Central memory CD8-positive, alpha-beta T cell (primary cell): Measurements from ENCODE around the gene PRKCH.

Source experiments
- ATAC-seq: fragments of 150-1000 bp; cut with Tn5 transposase; replicated peaks from 2 replicates; pipeline ENCODE4 v1.10.0; 2022; ENCODE audit warnings: mild to moderate bottlenecking, moderate FRiP score, moderate number of reproducible peaks; ENCODE audit not compliant: poor library complexity, severe bottlenecking; ENCODE audit errors: extremely low read depth
- DNase-seq, 2 donors: peaks; one replicate each; pipeline ENCODE4 v3.0.0; 2021; ENCODE audit warnings: low spot score in 2 of 2
- H3K27ac Mint-ChIP-seq: one replicate; pipeline ENCODE4 v1.8.0; 2022; ENCODE audit warnings: low read depth, mild to moderate bottlenecking, moderate library complexity, mixed read lengths
- H3K27me3 Mint-ChIP-seq: one replicate; pipeline ENCODE4 v1.8.0; 2022; ENCODE audit warnings: mixed read lengths
- H3K36me3 Mint-ChIP-seq: one replicate; pipeline ENCODE4 v1.8.0; 2022; ENCODE audit warnings: mild to moderate bottlenecking, moderate library complexity, mixed read lengths; ENCODE audit not compliant: insufficient read depth
- H3K4me1 Mint-ChIP-seq: one replicate; pipeline ENCODE4 v1.8.0; 2022; ENCODE audit warnings: mixed read lengths
- H3K4me3 Mint-ChIP-seq: one replicate; pipeline ENCODE4 v1.8.0; 2022; ENCODE audit warnings: mild to moderate bottlenecking, moderate library complexity, mixed read lengths
- H3K9me3 Mint-ChIP-seq: one replicate; pipeline ENCODE4 v1.8.0; 2022; ENCODE audit warnings: mixed read lengths

The PRKCH gene

DNA sequence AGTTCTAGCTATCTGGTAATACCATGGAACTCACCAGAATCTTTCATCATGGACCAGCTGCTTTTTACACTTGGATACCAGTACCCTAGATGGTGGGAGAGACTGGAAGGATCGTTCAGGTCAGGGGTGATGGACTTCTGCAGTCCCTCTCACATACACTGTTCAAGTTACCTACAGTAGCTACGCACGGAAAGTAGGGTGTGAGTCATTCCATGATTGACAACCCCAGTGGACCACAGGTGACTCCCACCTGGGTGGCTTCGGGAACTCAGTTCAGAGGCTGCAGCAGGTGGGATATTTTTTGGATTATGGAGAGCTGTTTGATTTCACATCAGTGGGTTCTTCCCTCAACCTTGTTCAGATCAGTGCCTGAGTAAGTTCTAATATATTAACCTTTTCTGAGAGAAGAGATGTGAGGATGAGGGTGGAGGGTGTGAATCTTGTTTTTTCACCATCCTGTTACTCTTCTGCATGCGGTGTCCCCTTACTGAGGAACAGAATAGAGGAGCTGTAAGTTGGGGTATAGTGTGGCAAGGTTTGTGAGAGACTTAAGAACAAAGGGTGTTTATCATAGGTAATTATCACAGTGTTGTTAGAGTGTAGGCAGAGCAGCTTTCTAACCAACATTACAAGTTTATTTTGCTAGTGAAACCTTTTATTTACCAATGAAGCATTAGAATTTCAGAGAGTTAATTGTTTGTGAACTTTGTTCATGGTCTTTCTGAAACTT, 39.6 kb downstream of the PRKCH start:
- Mint-ChIP-seq H3K27me3 (no peaks in the 10 kb centered on the region), H3K36me3 (peaks cover 19% of the 10 kb centered on the region), H3K9me3 (no peaks in the 10 kb centered on the region), H3K4me3 (peak overlapping the region; percentile 43), H3K27ac (no peak overlapping the region), H3K4me1 (peaks cover 51% of the 10 kb centered on the region)
- peak; percentile 57 for ATAC-seq
- DNase-seq: no peak

DNA sequence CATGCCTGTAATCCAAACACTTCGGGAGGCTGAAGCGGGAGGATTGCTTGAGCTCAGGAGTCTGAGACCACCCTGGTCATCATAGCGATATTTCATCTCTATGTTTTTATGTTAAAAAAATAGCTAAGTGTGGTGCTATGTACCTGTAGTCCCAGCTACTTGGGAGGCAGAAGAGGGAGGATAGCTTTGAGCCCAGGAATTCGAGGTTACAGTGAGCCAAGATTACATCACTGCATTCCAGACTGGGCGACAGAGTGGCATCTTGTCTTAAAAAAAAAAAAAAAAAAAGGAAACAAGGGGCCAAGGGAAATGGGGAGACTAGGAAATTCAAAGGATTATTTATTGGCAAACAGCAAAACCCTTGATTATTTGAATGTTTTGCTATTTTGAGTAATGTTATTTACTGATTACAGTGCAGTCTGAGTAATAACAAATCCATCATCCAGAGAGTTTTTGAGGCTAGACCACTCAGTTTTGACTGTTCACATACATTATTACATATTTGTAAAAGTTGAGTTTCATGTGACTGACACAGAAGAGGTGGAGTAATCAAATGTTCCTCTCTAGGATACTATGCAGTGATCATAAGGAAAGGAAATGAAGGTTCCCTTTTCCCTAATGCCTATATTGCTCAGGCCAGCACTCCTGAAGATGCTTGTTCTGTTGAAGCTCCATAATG, 40.8 kb downstream of the PRKCH start:
- Mint-ChIP-seq H3K36me3 (peaks cover 21% of the 10 kb centered on the region), H3K4me3 (no peak overlapping the region), H3K4me1 (peaks cover 38% of the 10 kb centered on the region), H3K9me3 (no peaks in the 10 kb centered on the region), H3K27ac (no peak overlapping the region), H3K27me3 (no peaks in the 10 kb centered on the region)
- ATAC-seq (no peak), DNase-seq (no peak)

DNA sequence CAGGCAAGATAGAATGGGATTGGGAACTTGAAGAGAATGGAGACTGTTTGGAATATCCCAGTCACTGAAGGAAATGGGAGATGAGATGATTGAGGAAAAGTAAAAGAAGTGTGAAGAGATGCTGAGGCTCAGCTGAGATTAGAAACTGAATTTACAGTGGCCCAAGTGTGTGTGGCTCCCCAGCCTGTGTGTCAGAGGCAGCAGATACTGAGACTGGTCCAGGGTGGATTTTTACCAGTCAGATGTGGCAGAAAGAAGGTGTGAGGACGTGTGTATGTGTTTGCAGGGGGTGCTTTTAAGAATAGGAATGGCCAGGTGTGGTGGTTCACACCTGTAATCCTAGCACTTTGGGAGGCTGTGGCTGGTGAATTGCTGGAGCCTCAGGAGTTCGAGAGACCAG, 42.9 kb downstream of the PRKCH start:
- no peaks in the 10 kb centered on the region for H3K9me3 Mint-ChIP-seq
- no peak overlapping the region for H3K27ac Mint-ChIP-seq
- no peaks in the 10 kb centered on the region for H3K27me3 Mint-ChIP-seq
- peaks cover 18% of the 10 kb centered on the region for H3K4me1 Mint-ChIP-seq
- DNase-seq (no peak), ATAC-seq (peak; percentile 29)
- no peak overlapping the region for H3K4me3 Mint-ChIP-seq
- H3K36me3 Mint-ChIP-seq: peaks cover 19% of the 10 kb centered on the region

DNA sequence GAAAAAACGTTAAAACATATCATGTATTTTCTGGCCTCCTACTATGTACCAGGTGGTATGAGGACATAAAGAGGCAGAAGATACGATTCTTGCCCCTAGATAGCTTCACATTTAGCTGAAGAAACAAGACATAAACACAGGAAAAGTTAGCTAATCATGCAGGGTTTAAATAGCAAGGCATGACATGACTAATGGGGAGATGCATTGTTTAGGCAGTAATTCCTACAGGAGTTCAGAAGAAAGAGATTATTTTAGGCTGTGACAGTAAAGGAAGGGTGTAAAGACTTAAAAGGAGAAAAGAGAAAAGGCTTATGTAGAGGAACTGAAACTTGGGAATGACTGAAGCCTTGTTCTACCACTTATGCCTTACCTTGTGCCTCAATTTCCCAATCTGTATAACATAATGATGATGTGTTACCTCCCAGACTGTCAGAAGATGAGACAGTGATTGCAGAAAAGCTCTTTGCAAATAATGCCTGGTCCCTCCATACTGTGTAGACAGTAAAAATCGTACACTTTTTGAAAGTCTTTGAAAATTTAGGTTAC, 44.4 kb downstream of the PRKCH start:
- no peak overlapping the region for H3K27ac Mint-ChIP-seq
- DNase-seq (no peak), ATAC-seq (no peak)
- H3K27me3 Mint-ChIP-seq: no peaks in the 10 kb centered on the region
- H3K4me1 Mint-ChIP-seq: peaks cover 15% of the 10 kb centered on the region
- no peak overlapping the region for H3K4me3 Mint-ChIP-seq
- no peaks in the 10 kb centered on the region for H3K9me3 Mint-ChIP-seq
- H3K36me3 Mint-ChIP-seq: peaks cover 17% of the 10 kb centered on the region

DNA sequence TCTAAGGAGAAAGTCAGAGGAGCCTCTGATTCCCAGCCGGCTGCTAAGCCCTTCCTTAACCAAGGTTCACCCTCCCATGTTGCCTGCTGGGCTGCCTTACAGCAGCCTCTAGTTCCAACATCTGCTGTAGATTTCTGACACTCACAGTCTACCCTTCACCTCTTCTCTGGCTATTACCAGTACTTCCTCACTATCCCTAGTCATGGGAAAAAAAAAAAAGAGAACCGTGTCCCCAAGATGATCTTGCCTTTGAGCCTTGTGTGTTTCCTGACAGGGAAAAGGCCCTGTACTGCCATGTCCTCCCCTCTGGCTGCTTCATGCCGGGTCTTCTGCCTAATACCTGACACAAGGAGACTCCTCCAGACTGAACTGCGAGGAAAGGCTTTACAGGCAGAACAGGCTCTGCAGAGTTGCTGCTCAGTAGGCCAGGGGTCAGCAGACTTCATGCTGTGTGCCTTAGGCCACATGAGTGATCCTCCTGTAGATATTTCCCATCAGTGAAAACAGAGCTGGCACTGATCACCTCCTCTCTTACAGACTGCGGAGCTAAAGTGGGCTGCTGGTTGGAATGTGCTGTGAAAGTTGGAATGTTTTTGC, 46.8 kb downstream of the PRKCH start:
- H3K27me3 Mint-ChIP-seq: no peaks in the 10 kb centered on the region
- H3K4me3 Mint-ChIP-seq: no peak overlapping the region

DNA sequence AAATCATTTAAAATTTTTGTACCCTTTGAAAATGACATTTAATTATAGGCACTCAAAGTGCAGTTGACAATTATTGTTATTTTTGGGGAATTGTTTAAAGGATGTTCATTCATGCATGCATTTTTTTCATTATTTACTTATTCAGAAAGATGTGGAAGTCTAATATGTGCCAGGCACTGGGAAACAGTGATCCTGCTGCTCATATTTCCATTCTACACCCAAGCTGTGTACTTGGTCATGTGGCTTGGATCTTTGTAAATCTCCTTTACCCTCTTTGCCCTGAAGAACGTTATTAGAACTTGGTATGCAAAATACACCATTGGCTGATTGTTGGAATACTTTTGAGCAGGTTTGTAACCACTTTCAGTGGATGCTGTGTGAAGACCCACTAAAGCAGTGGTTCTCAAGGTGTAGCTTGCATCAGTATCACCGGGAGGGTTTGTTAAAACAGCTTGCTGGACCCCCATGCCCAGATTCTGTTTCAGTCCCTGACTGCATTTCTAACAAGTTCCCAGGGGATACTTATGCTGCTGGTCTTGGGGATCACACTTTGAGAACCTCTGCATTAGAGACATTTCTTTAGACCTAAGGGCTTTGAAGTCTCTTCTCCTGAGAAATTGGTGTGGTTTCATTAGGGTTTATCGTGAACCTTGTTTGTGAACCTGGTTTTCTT, 47.5 kb downstream of the PRKCH start:
- H3K36me3 Mint-ChIP-seq: peaks cover 28% of the 10 kb centered on the region
- no peak overlapping the region for H3K4me3 Mint-ChIP-seq

More for the DNA sequence above, 46.8 kb downstream of the PRKCH start:
- no peaks in the 10 kb centered on the region for H3K9me3 Mint-ChIP-seq
- peaks cover 32% of the 10 kb centered on the region for H3K4me1 Mint-ChIP-seq
- H3K36me3 Mint-ChIP-seq: peaks cover 24% of the 10 kb centered on the region
- ATAC-seq (no peak), DNase-seq (no peak)
- peak overlapping the region; percentile 90 for H3K27ac Mint-ChIP-seq

DNA sequence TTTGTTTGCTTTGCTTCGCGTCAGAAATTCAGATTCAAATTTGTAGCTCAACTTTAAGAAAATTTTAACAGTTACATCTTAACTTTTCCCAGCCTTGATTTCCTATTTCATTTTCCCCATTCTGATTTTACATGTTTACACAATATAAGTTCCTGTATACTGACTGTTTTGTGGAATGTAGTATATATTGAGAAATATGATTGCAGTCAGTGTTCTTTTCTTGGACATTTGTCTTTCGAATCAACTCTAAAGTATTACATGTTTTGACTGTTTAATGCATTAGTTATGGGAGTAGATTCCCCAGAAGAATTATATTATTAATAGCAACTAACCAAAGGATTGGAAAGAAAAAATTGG, 48.1 kb downstream of the PRKCH start:
- Mint-ChIP-seq H3K4me3 (no peak overlapping the region), H3K27me3 (no peaks in the 10 kb centered on the region), H3K4me1 (peaks cover 37% of the 10 kb centered on the region), H3K27ac (peak overlapping the region; percentile 88), H3K9me3 (no peaks in the 10 kb centered on the region), H3K36me3 (peaks cover 28% of the 10 kb centered on the region)
- ATAC-seq (no peak), DNase-seq (no peak)

More for the DNA sequence above, 47.5 kb downstream of the PRKCH start:
- Mint-ChIP-seq H3K4me1 (peaks cover 37% of the 10 kb centered on the region), H3K27me3 (no peaks in the 10 kb centered on the region), H3K27ac (peak overlapping the region; percentile 90), H3K9me3 (no peaks in the 10 kb centered on the region)
- DNase-seq (no peak), ATAC-seq (no peak)

DNA sequence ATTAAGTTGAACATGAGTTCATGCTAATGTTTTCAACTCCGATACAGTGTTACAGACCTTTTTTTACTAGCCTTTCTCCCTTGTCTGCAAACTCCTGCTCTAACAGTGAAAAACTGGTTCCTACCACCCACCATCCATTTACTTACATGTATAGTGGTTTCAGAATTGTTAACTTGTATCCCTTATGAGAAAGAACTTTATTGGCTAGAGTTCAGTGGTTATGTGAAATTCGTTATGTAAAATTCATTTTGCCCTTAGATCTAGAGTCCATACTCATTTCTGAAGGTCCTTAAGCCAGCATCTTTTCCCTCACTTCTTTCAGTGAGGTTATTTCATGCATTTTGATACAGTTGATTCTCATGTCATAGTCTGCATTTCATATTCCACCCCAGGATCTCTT, 51.0 kb downstream of the PRKCH start:
- Mint-ChIP-seq H3K9me3 (peaks cover 7% of the 10 kb centered on the region), H3K4me1 (peaks cover 64% of the 10 kb centered on the region), H3K27ac (peak overlapping the region; percentile 70), H3K4me3 (peak overlapping the region; percentile 10), H3K36me3 (peaks cover 37% of the 10 kb centered on the region), H3K27me3 (no peaks in the 10 kb centered on the region)
- ATAC-seq (no peak), DNase-seq (no peak)

DNA sequence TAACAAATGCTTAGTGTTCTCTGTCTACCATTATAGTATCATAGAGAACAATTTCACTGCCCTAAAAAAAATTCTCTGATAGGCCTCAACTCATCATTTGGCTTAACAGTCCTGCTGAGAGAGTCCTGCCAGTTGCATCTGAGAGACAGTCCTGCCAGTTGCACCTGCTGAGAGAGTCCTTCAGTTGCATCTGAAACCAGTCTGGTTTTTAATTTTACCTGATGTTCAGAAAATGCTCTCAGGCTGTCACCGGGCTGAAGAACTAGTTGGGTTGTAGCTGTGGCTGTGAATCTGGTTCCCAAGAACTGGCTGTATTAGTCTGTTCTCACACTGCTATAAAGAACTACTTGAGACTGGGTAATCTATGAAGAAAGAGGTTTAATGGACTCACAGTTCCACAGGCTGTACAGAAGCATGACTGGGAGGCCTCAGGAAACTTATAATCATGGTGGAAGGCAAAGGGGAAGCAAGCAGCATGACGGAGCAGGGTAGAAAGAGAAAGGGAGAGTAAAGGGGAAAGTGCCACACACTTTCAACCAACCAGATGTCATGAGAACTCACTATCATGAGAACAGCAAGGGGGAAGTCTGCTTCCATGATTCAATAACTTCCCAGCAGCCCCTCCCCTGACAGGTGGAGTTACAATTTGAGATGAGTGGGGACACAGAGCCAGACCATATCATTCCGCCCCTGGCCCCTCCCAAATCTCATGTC, 51.6 kb downstream of the PRKCH start:
- Mint-ChIP-seq H3K4me1 (peaks cover 70% of the 10 kb centered on the region), H3K4me3 (peak overlapping the region; percentile 10), H3K27ac (peak overlapping the region; percentile 70)

DNA sequence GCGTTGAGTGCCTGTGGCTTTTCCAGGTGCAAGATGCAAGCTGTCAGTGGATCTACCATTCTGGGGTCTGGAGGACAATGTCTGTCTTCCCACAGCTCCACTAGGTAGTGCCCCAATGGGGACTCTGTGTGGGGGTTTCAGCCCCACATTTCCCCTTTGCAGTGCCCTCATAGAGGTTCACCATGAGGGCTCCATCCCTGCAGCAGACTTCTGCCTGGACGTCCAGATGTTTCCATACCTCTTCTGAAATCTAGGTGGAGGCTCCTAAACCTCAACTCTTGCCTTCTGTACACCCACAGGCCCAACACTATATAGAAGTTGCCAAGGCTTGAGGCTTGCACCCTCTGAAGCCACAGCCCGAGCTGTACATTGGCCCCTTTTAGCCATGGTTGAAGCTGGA, 52.9 kb downstream of the PRKCH start:
- Mint-ChIP-seq H3K27ac (peak overlapping the region; percentile 87), H3K4me3 (peak overlapping the region; percentile 10), H3K36me3 (peaks cover 39% of the 10 kb centered on the region), H3K9me3 (peaks cover 7% of the 10 kb centered on the region), H3K27me3 (no peaks in the 10 kb centered on the region), H3K4me1 (peaks cover 83% of the 10 kb centered on the region)
- no peak for DNase-seq
- ATAC-seq: no peak

More for the DNA sequence above, 51.6 kb downstream of the PRKCH start:
- Mint-ChIP-seq H3K27me3 (no peaks in the 10 kb centered on the region), H3K9me3 (peaks cover 7% of the 10 kb centered on the region), H3K36me3 (peaks cover 35% of the 10 kb centered on the region)
- no peak for DNase-seq
- peak; percentile 22 for ATAC-seq

DNA sequence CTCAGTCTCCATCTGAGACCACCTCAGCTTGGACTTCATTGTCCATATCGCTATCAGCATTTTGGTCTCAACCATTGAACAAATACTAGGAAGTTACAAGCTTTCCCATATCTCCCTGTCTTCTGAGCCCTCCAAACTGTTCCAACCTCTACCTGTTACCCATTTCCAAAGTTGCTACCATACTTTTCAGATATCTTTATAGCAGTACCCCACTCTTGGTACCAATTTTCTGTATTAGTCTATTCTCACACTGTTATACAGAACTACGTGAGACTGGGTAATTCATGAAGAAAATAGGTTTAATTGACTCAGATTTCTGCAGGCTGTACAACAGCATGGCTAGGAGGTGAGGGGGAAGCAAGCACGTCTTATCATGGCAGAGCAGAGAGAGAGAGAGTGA, 53.8 kb downstream of the PRKCH start:
- Mint-ChIP-seq H3K4me3 (peak overlapping the region; percentile 63), H3K4me1 (peaks cover 89% of the 10 kb centered on the region), H3K27ac (peak overlapping the region; percentile 87), H3K27me3 (no peaks in the 10 kb centered on the region), H3K9me3 (peaks cover 7% of the 10 kb centered on the region), H3K36me3 (peaks cover 40% of the 10 kb centered on the region)
- ATAC-seq (no peak), DNase-seq (no peak)

DNA sequence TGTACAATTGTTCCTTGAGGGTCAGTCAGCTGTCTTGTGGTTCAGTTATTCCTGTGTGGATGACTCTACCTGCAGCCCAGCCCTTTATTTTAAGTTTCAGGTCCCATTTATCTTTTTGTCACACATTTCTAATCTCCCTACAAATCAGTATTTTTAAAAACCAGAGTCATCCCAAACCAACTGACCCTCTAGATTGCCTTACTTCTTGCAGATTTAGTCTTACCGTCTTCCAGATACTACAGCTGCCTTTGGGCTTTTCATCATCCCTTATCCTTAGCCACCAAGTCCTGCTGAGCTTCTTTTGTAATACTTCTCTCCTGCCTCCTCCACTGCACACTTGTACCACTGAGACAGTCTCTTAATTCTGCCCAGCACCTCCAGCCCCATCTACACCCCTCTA, 54.9 kb downstream of the PRKCH start:
- H3K4me1 Mint-ChIP-seq: peaks cover 90% of the 10 kb centered on the region
- peak overlapping the region; percentile 87 for H3K27ac Mint-ChIP-seq
- H3K9me3 Mint-ChIP-seq: peaks cover 7% of the 10 kb centered on the region
- H3K4me3 Mint-ChIP-seq: peak overlapping the region; percentile 25
- H3K27me3 Mint-ChIP-seq: no peaks in the 10 kb centered on the region
- H3K36me3 Mint-ChIP-seq: peaks cover 46% of the 10 kb centered on the region
- ATAC-seq (no peak), DNase-seq (no peak)
